Right lobe of liver (tissue), 4 donors: ENCODE measurements around the gene CPLX1.

ENCODE experiments used
- CTCF ChIP-seq, 4 donors: fragments of 200-600 bp in 3 of 4; fragments of 450-650 bp in 1 of 4; IDR thresholded peaks; one replicate each; pipeline versions ENCODE4 v1.5.1 to v1.8.0; 2016 to 2022; ENCODE audit warnings: antibody characterized with exemption in 4 of 4, mild to moderate bottlenecking in 2 of 4
- POLR2A ChIP-seq: fragments of 450-650 bp; IDR thresholded peaks from one replicate; pipeline ENCODE4 v1.6.1; 2017; ENCODE audit warnings: antibody characterized with exemption, mild to moderate bottlenecking
- donor health status: DM: no; HTN: no; CAD: no.
- donor health status: DM: no; HTN: no; CAD: no.
- donor health status: DM: no; HTN: yes; CAD: no.

GRCh38 chr4:793941-794621 is 31.8 kb downstream of the CPLX1 start:
- TF ChIP-seq CTCF (IDR thresholded peaks at IDR 0.05) (no peak), POLR2A (no peak)
